Spleen (tissue), 7 donors: ENCODE measurements around the gene C12orf54.

ENCODE experiments used
- POLR2AphosphoS5 ChIP-seq, 3 donors: sonication (generic); formaldehyde crosslinking; IDR thresholded peaks; one replicate each; pipeline ENCODE4 v1.5.1; 2017; ENCODE audit warnings: antibody characterized with exemption in 3 of 3
- TF ChIP-seq, protein P1 (sequence below), 11 experiments: fragments of 200-600 bp in 7 of 11; fragments of 450-650 bp in 4 of 11; sonication (generic) in 4 of 11; IDR thresholded peaks in 8 of 11; conservative IDR thresholded peaks in 3 of 11; 1 replicate in 7 of 11; 2 replicates in 4 of 11; pipeline versions ENCODE4 v1.4.0 to v1.8.0; 2016 to 2021; ENCODE audit warnings: antibody characterized with exemption in 11 of 11, inconsistent platforms in 4 of 11, mild to moderate bottlenecking in 1 of 11
- donor health status: DM: no; HTN: no; CAD: no; lungs with moderate emphysema.
- donor health status: DM: no; HTN: no; CAD: no.
- donor health status: DM: no; HTN: no; CAD: no.

DNA sequence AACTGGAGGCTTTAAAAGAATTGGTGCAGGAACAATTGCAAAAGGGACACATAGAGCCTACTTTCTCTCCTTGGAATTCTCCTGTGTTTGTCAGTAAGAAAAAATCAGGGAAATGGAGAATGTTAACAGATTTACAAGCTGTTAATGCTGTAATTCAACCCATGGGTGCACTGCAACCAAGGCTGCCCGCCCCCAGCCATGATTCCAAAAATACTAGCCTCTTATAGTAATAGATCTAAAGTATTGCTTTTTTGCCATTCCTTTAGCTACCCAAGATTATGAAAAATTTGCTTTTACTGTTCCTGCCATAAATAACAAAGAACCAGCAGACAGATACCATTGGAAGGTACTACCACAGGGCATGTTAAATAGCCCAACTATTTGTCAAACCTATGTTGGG lies 27.8 kb downstream of the C12orf54 start:
- no peak for TF ChIP-seq POLR2AphosphoS5 (IDR thresholded peaks at IDR 0.05)
- TF ChIP-seq, protein P1, sequence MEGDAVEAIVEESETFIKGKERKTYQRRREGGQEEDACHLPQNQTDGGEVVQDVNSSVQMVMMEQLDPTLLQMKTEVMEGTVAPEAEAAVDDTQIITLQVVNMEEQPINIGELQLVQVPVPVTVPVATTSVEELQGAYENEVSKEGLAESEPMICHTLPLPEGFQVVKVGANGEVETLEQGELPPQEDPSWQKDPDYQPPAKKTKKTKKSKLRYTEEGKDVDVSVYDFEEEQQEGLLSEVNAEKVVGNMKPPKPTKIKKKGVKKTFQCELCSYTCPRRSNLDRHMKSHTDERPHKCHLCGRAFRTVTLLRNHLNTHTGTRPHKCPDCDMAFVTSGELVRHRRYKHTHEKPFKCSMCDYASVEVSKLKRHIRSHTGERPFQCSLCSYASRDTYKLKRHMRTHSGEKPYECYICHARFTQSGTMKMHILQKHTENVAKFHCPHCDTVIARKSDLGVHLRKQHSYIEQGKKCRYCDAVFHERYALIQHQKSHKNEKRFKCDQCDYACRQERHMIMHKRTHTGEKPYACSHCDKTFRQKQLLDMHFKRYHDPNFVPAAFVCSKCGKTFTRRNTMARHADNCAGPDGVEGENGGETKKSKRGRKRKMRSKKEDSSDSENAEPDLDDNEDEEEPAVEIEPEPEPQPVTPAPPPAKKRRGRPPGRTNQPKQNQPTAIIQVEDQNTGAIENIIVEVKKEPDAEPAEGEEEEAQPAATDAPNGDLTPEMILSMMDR (IDR thresholded peaks at IDR 0.05 in 8 of 11, conservative IDR thresholded peaks at IDR 0.05 in 3 of 11): no peak
